Measurements from ENCODE around the gene SLCO1A2.
A peak's percentile ranks its signal among the peaks of the same experiment; 100 is the strongest.

The SLCO1A2 gene

DNA sequence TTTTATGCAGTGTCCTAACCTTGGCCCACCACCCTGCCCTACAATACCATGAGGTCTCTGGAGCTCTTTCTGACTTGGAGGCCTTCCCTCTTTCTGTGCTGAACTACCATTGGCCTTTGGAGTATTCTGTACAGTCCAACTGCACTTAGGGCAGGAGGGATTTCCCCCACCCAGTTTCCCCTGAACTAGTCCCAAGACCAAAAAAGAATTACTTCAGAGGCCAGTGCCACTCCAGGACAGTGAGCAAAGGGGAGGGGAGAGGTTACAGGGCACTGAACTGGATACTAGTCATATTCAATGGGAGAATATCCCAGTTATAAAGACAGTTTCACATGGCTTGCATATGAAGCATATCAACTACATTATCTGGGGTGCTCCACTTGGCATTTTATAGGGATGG lies 6.1 kb downstream of the SLCO1A2 start:
- no peak for DNase-seq (ENCODE audit: low spot score)

DNA sequence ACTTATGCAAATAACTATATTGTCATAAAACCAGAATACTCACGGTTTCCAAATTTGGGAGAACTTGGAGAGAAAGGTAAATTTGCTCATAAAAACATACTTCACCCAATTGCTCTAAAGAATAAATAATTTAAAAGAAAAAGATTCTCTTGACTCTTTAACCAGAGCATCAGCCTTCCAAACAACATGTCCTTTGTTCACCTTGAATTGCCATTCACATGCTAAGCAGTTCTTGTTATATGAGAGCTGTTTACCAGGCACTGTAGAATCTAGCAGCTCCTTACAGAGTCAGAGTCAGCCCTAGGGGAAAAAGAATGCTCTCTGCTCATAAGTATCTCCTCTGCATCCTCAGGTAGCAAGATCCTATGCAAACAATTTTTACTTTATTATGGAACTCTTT lies 10.2 kb downstream of the SLCO1A2 start:
- DNase-seq (ENCODE audit: low spot score) = no peak

DNA sequence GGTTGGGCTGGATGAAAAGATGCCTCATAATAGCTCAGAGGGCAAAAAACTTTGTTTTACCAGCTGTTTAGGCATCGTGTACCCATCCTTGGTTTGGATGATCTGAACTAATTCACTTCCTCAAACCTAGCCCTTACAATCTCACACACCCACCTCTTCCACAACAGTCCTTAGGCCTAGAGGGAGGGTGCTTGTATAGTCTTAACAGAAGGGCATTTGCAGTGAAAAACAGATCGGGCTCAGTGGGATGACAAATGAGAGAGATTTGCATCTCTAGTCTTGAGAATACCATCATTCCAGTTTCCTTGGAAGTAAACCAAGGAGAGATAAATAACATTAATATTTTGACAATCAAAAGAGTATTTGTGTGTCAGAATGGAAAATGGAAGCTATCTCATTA lies 11.0 kb downstream of the SLCO1A2 start:
- no peak for DNase-seq (ENCODE audit: low spot score)

- no peak for DNase-seq (ENCODE audit: low spot score)
Observed at GRCh38 chr12:21308785-21309184, 25.9 kb downstream of the SLCO1A2 start.

DNA sequence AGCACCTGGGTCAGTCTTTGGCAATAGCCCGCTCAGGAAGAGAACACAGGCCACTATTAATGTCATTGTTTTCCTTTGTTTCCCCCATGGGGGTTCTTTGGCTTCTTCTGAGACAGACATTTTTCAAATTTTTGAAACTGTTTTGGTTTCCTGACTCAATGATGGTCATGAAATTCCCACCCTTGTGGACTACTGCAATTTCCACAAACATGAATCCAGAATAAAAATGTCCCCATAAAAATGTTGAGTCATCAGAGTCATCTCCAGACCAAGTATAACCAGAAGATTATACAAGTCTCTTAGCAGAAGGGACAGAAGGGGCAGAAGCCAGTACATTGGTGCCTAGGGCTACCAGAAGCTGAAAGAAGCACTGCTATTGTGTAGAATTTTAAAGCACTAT lies 29.1 kb downstream of the SLCO1A2 start:
- DNase-seq (ENCODE audit: low spot score) = no peak

DNA sequence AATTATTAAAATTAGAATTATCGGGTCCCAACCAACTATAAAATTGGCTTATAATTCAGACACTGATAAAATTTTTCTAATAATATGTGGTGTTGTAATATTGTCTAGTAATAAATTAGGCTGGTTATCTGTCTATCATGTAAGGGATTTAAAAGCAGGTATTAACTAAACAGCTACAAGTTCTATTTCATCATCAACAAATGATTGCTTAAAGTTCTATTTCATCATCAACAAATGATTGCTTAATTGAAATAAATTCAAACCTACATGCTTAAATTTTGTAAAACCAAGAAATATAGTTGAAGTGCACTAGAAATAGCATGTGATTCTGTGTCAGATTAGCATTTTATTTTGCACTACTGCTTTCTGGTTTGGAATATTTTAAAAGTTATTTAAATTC lies 34.1 kb downstream of the SLCO1A2 start:
- no peak for DNase-seq (ENCODE audit: low spot score)

DNA sequence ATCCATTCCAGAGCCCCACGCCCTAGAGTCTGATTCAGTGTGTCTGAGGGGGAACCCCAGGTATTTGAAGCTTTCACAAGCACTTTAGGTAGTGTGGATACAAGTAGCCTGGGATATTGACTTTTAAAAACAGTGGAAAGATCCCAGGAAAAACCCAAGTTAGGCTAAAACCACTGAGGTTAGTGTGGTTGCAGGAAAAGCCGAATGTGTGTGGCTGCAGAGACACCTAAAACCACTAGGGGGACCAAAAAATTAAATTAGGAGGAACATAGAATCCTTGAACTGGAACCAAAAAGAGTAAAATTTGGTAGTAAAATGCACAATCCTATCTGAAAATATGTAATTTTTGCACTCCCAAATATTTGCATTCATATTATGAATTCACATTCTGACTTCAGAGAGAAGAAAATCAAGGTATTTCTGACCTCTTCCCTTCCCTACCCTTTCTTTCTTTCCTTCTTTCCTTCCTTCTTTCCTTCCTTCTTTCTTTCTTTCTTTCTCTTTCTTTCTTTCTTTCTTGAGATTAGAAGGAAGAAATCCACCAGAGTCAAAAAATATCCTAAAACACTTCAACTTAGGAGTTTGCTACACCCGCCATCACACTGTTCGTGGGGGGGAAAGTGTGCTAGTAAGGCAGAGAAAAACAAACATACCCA lies 37.8 kb downstream of the SLCO1A2 start:
- peak; percentile 52 for DNase-seq (ENCODE audit: low spot score)

- DNase-seq (ENCODE audit: low spot score) = no peak
Observed at GRCh38 chr12:21296348-21296747, 38.4 kb downstream of the SLCO1A2 start.

DNA sequence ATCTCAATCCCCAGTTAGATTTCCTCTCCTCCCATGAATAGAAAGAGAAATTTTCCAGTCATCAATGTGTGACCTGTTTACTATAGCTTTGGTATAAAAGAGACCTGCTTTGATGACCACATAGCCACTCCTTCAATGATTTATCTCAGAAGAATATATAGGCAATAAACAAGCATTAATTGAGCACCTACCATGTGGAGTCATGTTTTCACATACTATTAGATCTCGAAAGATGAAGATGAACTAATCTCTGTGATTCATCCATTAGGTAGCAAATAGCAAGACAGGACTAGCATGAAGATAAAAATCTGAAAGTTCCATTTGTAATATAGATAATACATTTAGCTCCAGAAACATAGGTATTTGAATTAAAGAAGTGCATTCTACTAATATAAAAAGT lies 40.5 kb downstream of the SLCO1A2 start:
- no peak for DNase-seq (ENCODE audit: low spot score)

DNA sequence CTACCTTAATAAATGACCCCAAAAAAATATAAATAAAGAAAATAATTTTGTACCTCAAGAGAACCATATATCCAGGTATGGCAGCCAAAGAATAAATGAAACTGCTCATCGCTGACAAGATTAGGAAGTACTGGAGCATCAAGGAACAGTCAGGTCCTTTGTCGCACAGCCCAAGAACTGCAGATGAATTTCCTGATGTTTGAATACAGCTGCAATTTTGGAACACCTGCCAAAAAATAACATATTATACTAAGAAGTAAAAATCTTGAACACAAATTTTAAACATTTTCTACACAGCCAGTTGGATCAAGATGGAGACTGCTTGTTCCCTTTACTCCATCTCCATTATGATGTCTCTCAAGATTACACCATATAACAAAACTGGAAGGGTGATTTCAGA lies 42.6 kb downstream of the SLCO1A2 start:
- DNase-seq (ENCODE audit: low spot score) = no peak

DNA sequence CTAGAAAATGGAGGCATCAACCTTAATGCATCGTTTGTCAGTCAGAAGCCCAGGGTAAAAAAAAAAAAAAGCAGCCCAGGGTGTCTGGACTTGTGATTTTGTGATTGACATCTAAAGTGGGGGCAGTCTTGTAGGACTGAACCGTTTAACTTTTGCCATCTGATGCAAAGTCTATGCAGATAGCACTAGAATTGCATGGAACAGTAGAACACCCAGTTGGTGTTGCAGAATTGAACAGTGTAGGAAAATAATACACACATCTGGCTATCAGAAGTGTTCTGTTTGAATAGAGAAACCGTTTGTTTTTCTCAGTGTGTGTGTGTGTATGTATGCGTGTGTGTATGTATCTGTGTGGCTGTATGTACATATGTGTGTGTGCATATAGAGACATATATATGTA lies 45.0 kb downstream of the SLCO1A2 start:
- no peak for DNase-seq (ENCODE audit: low spot score)

- DNase-seq (ENCODE audit: low spot score) = no peak
Observed at GRCh38 chr12:21276826-21277225, 57.9 kb downstream of the SLCO1A2 start.

DNA sequence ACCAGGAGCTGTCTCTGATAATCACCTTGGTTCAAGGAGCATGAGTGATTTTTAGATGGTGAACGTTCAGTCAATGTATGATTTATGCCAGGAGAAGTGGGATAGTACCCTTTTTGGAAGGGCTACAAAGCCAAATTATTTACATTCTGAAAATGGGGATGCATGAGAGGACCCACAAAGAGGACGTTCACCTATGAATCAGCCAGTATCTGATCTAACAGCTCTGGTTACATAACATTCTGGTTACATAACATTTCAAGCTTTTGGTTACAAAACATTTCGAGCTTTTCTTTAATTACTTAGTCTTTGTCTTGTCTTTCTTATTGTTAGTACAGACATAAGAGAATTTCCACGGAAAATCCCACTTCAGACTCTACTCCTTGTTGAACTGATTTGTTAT lies 68.8 kb downstream of the SLCO1A2 start:
- no peak for DNase-seq (ENCODE audit: low spot score)

DNA sequence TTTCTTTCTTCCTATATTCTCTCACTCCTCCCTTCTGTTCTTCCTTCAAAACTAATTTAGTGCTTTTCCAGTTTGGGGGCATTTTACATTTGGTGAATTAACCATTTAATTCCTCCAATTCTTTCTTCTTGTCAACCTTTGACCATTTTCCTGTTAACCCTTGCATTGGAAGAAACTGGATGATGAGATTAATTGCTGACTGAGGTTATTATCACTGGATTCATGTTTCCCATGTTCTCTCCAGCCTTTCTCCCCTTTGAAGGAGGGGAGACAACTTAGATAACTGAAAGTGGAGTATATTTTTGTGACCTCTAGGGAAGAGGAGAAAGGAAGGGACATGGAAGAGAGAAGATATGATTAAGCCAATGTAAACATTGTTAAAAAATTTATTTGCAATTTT lies 70.5 kb downstream of the SLCO1A2 start:
- DNase-seq (ENCODE audit: low spot score) = no peak

GRCh38 chr12:21257172-21257571 lies 77.5 kb downstream of the SLCO1A2 start:
- DNase-seq (ENCODE audit: low spot score) = no peak

DNA sequence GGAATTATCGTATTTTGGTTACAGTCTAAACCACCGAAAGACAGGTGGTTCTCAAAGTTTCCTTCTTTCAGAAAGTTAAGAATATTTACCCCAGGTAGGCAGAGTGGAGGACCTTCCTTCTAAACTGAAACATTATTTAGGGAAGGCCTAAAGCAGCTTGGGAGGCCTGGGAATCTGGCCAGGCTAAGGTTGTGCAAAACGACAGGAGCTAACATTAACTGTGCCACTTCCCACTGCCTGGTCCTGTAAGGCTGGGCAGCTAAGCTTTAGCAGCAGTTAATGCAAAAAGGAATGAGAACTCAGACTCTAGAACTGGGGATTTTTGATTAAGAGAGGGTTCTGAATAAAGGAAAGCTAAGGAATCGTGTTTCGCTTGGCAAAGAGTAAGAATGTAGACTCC lies 82.6 kb downstream of the SLCO1A2 start:
- no peak for DNase-seq (ENCODE audit: low spot score)

DNA sequence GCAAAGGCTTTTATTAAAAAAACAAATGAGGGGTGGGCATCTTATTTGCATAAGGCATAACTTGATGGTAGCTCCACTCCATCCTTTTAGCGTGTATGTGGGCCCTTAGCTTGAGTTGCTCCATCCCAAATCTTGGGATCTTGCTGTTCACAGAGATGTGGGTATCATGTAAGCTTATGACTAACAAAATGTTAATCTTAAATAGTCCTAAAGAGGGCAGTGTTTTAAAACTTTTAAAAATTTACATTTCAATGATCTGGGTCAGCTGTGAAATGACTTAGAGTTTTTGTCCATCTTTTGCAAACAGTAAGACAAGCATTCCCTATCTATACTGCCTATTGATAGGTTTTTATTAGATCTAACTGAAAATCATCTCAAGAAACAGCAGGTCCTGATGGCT lies 86.0 kb downstream of the SLCO1A2 start:
- DNase-seq (ENCODE audit: low spot score) = peak; percentile 21

- no peak for DNase-seq (ENCODE audit: low spot score)
Observed at GRCh38 chr12:21239866-21240265, 94.9 kb downstream of the SLCO1A2 start.

DNA sequence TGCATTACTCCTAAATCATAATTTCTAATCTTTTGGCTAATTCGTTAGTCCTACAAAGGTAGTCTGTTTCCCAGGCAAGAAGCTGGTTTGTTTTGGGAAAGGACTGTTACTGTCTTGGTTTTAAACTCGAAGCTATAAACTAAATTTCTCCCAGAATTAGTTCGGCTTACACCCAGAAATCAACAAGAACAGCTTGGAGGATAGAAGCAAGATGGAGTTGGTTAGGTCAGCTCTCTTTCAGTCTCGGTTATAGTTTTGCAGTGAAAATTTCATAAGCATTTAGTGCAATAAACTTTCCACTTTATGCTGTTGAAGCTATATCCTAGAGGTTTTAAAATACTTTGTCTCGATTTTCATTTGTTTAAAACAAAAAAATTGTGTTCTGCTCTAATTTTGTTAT lies 100.3 kb downstream of the SLCO1A2 start:
- DNase-seq (ENCODE audit: low spot score) = no peak

- no peak for DNase-seq (ENCODE audit: low spot score)
Observed at GRCh38 chr12:21223930-21224329, 110.8 kb downstream of the SLCO1A2 start.

- no peak for DNase-seq (ENCODE audit: low spot score)
Observed at GRCh38 chr12:21221778-21222177, 112.9 kb downstream of the SLCO1A2 start.

DNA sequence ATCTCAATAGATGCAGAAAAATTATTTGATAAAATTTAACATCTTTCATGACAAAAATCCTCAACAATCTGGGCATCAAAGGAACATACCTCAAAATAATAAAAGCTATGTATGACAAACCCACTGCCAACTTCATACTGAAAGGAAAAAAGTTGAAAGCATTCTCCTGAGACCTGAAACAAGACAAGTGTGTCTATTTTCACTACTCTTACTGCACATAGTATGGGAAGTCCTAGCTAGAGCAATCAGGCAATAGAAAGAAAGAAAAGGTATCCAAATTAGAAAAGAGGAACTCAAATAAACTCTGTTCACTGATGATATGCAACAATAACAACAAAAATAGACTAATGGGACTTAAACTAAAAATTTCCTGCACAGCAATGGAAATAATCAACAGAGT lies 113.6 kb downstream of the SLCO1A2 start:
- DNase-seq (ENCODE audit: low spot score) = no peak

- DNase-seq (ENCODE audit: low spot score) = no peak
Observed at GRCh38 chr12:21220266-21220665, 114.5 kb downstream of the SLCO1A2 start.

- DNase-seq (ENCODE audit: low spot score) = no peak
Observed at GRCh38 chr12:21219206-21219605, 115.5 kb downstream of the SLCO1A2 start.

Data from D341Med (cell line).